BE2C (cell line): Measurements from ENCODE around the gene STRA8.

Experiments used
- DNase-seq: peaks from one replicate; pipeline ENCODE4 v3.0.0-alpha.2; 2020
- H3K27me3 ChIP-seq: fragments of 250-450 bp; sonication (Bioruptor Pico); 2 replicates; pipeline ENCODE4 v1.5.1; 2020; ENCODE audit warnings: mild to moderate bottlenecking
- H3K36me3 ChIP-seq: fragments of 250-450 bp; sonication (Bioruptor Pico); 2 replicates; pipeline ENCODE4 v1.5.1; 2020; ENCODE audit warnings: mild to moderate bottlenecking
- H3K4me1 ChIP-seq: fragments of 250-450 bp; sonication (Bioruptor Pico); 2 replicates; pipeline ENCODE4 v1.5.1; 2020
- H3K4me3 ChIP-seq: 2 replicates; pipeline ENCODE4 v1.5.1; 2011; ENCODE audit warnings: low read depth, low read length
- H3K9me3 ChIP-seq: fragments of 250-450 bp; sonication (Bioruptor Pico); 2 replicates; pipeline ENCODE4 v1.5.1; 2020
- TF ChIP-seq, protein P1 (sequence below): IDR thresholded peaks from 2 replicates; pipeline ENCODE4 v1.5.1; 2012; ENCODE audit warnings: mild to moderate bottlenecking, low read depth, low read length

Gene STRA8

DNA sequence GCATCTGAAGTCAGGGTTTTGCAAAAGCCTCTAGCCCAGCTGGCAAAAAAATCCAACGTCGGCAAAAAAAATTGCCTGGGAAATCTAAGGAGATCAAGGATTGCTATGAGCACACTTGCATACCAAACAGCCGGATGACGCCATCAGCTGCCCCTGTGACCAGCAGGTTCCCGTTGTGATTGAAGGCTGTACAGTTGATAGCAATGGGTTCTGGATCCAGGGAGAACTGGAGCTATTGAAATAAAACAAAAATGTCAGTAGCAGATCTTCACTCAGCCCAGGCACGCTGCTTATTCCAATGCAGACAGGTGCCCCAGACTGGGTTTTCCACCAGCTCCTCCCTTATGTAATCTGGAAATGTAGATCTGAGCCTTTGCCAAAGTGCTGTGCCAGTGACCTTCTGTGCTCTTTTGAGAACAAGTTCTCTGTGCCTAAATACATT, 44.4 kb upstream of the STRA8 start:
- H3K36me3 ChIP-seq: no peaks in the 10 kb centered on the region; the same call in 1 of the 2 replicates
- no peak for DNase-seq
- no peaks in the 10 kb centered on the region for H3K9me3 ChIP-seq
- H3K4me1 ChIP-seq: no peaks in the 10 kb centered on the region
- no peaks in the 10 kb centered on the region for H3K27me3 ChIP-seq
- TF ChIP-seq, protein P1, sequence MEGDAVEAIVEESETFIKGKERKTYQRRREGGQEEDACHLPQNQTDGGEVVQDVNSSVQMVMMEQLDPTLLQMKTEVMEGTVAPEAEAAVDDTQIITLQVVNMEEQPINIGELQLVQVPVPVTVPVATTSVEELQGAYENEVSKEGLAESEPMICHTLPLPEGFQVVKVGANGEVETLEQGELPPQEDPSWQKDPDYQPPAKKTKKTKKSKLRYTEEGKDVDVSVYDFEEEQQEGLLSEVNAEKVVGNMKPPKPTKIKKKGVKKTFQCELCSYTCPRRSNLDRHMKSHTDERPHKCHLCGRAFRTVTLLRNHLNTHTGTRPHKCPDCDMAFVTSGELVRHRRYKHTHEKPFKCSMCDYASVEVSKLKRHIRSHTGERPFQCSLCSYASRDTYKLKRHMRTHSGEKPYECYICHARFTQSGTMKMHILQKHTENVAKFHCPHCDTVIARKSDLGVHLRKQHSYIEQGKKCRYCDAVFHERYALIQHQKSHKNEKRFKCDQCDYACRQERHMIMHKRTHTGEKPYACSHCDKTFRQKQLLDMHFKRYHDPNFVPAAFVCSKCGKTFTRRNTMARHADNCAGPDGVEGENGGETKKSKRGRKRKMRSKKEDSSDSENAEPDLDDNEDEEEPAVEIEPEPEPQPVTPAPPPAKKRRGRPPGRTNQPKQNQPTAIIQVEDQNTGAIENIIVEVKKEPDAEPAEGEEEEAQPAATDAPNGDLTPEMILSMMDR: no peak
- no peak overlapping the region for H3K4me3 ChIP-seq

DNA sequence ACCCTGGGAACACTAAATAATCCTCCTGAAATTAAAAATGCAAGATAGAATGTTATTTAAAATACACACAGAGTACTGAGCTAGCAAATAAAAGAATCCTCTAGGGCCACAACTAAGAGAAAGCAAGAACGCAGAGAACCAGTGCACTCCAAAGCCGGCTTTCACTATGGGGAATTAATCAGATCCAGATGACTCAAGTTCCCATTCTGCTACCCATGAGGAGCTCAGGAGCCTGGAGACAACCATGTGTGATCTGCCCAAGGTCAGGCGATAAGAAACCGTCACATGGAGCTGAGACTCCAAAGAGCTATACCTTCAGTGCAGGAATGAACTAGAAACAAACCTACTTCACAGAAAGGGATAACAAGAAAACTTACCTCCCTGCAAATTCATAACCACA, 43.7 kb upstream of the STRA8 start:
- TF ChIP-seq, protein P1: no peak
- H3K36me3 ChIP-seq: no peaks in the 10 kb centered on the region; the same call in 1 of the 2 replicates
- DNase-seq: no peak

DNA sequence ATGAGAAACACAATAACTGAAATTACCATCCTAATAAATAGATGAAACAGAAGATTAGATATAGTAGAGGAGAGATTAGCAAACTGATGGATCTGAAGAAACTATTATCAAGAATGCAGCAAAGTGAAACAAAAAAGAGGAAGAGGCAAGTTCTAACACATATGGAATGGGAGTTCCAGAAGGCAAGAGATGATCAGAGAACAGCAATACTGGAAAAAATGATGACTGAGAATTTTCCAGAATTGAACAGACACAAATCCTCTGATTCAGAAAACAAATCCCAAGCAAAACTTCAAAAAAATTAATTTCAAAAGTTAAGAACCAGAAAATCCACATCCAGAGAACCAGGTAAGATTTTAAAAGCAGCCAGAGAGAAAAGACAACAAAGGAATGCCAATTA, 42.9 kb upstream of the STRA8 start:
- Histone ChIP-seq H3K9me3 (no peaks in the 10 kb centered on the region), H3K36me3 (no peaks in the 10 kb centered on the region; the same call in 1 of the 2 replicates), H3K4me3 (no peak overlapping the region), H3K27me3 (no peaks in the 10 kb centered on the region), H3K4me1 (no peaks in the 10 kb centered on the region)
- TF ChIP-seq, protein P1: no peak
- DNase-seq: no peak

More for the DNA sequence above, 43.7 kb upstream of the STRA8 start:
- Histone ChIP-seq H3K27me3 (no peaks in the 10 kb centered on the region), H3K4me3 (no peak overlapping the region), H3K9me3 (no peaks in the 10 kb centered on the region), H3K4me1 (no peaks in the 10 kb centered on the region)

DNA sequence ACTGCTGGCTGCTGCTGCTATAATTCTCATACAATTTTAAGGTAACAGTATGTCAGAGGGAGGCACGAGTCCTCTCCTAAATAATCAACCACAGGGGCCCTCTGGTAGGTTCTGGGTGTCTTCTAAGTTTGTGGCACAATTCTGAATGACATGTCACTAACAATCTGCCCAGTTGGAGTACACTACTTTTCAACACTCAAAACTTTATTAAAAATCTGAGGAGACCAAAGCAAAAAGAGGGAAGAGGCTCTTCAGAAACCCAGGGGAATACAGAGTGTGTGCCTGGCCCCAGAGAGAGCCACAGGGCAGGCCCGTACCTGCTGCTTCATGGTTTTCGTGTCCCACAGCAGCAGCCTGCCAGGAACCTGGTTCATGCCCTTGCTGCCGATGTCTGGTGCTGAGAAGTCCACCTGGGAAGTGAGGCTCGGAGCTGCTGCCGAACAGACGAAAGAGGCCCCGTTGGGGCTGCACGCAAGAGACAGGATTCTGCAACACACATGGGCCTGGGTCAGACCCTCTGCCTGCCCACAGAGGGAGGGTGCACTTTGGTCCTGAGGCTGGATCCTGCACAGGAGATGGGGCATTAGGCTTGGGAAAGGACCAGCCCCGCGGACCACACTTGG, 40.6 kb upstream of the STRA8 start:
- DNase-seq: no peak
- no peaks in the 10 kb centered on the region for H3K27me3 ChIP-seq
- H3K36me3 ChIP-seq: no peaks in the 10 kb centered on the region; the same call in 1 of the 2 replicates
- TF ChIP-seq, protein P1: no peak
- H3K4me3 ChIP-seq: no peak overlapping the region
- H3K4me1 ChIP-seq: no peaks in the 10 kb centered on the region
- no peaks in the 10 kb centered on the region for H3K9me3 ChIP-seq

DNA sequence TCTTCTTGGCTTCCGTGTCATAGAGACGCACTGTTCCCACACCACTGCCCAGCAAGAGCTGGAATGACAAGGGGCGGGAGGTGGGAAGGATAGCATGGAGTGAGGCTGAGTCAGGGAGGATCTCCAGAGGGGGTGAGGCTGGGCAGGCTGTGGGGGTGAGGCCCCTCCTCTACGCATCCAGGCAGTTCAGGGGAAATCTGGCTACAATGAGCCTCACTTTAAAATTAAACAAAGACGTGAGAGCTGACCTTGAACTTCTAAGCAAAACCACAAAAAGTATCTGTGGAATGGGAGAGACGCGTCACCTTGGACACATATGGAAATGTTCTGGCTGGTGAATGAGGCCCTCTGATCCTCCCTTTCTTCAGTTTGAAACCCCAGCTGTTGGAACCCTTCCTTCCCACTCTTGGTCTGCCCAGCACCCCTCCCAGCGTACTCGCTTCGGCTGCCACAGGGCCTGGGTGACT, 40.0 kb upstream of the STRA8 start:
- H3K36me3 ChIP-seq: no peaks in the 10 kb centered on the region
- TF ChIP-seq, protein P1: no peak
- no peak for DNase-seq
- no peaks in the 10 kb centered on the region for H3K9me3 ChIP-seq
- H3K4me3 ChIP-seq: no peak overlapping the region
- H3K4me1 ChIP-seq: no peaks in the 10 kb centered on the region
- H3K27me3 ChIP-seq: no peaks in the 10 kb centered on the region

DNA sequence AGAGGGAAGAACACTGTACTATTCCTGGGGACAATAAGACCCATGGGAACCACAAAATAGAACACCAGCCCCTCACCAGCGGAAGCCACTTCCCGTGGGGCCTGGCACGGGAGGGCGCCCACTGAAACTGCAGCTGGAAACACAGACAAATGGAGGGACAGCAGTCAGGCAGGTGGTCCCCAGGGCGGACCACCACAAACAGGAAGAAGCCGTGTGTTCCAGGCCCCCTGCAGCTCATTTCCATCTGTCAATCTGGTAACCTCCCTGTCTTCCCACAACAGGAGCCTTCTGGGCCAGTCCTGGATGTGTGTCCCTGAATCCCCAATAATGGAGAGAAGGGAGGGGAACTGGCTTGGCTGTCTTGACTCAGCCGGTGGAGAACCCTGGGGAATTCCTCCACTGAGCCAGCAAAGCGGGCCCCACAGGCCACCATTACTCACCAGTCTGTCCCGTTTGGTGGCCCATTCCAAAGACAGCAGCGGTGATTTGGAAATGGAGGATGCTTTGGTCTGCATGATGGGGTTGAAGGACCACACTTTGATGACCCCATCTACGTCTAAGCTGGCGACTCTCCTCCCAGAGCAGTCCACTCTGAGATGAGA, 39.0 kb upstream of the STRA8 start:
- Histone ChIP-seq H3K4me3 (no peak overlapping the region), H3K27me3 (no peaks in the 10 kb centered on the region), H3K4me1 (no peaks in the 10 kb centered on the region), H3K9me3 (no peaks in the 10 kb centered on the region), H3K36me3 (no peaks in the 10 kb centered on the region)
- DNase-seq: no peak
- TF ChIP-seq, protein P1: no peak
